ENCODE measurements around the gene GIGYF2.

GIGYF2 gene

DNA sequence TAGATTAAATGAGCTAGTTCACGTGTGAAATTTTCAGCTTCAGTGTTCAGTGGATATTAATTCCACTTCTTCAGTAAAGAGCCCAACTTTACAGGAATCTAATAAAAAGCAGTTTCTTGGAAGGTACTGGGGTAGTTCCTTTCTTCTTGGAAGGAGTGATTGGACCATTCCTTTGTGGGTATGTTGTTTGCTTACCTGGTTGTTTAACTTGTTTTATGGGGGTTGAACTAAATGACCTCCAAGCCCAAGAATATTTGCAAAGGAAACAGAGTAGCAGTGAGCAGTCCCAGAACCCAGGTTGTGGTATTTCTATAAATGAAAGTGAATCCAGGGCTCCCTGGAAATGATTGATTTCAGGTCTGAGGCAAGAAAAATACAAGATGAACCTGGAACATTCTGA, 47.8 kb downstream of the GIGYF2 start:
- POLR2A ChIA-PET (ENCODE audit: low non-redundant PET), result no interaction called here
- CTCF ChIA-PET, result no interaction called here
- H3K27ac ChIP-seq, result no peak overlapping the region
- no peak for DNase-seq (ENCODE audit: low spot score)
- no peak for TF ChIP-seq CTCF (conservative IDR thresholded peaks at IDR 0.05; ENCODE audit: low read depth)

GRCh38 chr2:232748038-232748437, 50.9 kb downstream of the GIGYF2 start:
- CTCF ChIA-PET, result no interaction called here
- DNase-seq (ENCODE audit: low spot score), result no peak
- POLR2A ChIA-PET (ENCODE audit: low non-redundant PET), result no interaction called here
- no peak for TF ChIP-seq CTCF (conservative IDR thresholded peaks at IDR 0.05; ENCODE audit: low read depth)
- H3K27ac ChIP-seq, result no peak overlapping the region

DNA sequence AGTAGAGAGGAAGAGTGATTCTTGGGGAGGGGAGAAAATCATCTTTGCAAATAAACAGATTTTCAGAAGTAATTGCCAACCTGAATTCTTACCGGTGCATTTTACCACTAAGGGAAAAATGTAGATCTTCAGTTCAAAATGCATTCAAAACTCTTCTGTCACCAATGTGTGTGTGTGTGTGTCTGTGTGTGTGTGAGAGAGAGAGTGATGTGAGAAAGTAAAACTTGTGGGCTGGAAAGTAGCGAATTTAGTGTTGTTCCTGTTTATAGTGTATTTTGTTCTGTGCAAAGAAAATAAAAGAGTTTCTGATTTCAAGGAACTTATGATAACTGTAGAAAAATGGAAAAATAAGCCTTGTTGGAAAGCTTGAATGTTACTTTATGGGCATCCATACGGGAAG, 52.2 kb downstream of the GIGYF2 start:
- DNase-seq (ENCODE audit: low spot score), result no peak
- TF ChIP-seq CTCF (conservative IDR thresholded peaks at IDR 0.05; ENCODE audit: low read depth), result no peak
- CTCF ChIA-PET, result interaction anchor here (0.7 kb wide), 1 partner anchor 1244 kb away, joined by 3 read pairs; no protein-coding TSS in a partner anchor
- POLR2A ChIA-PET (ENCODE audit: low non-redundant PET), result no interaction called here
- no peak overlapping the region for H3K27ac ChIP-seq

DNA sequence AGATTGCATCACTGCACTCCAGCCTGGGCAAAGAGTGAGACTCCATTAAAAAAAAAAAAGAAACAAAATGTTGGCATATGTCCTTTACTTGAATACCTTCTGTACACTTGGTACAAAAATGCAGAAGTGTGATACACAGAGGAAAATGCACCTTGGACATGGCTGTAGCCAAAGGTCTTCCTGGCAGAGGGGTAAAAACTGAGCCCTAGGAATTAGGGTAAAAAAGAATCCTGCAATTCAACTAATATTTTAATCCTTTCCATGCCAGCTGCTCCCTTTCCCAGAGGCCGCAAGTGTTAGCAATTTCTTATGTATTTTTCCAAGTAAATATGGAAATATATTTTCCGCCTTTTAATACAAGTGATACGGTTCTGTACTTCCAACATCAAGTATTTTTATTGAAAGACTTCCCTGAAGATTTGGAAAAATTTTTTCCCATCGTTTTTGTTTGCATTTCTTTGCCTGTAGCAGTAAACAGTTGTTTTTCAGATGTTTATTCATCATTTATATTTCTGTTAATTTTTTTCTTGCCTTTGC, 53.1 kb downstream of the GIGYF2 start:
- POLR2A ChIA-PET (ENCODE audit: low non-redundant PET), result no interaction called here
- CTCF ChIA-PET, result interaction anchor here (0.6 to 0.9 kb wide), 3 partner anchors 28 to 1245 kb away, joined by 3 to 4 read pairs (median 3); no protein-coding TSS in a partner anchor
- no peak for DNase-seq (ENCODE audit: low spot score)
- TF ChIP-seq CTCF (conservative IDR thresholded peaks at IDR 0.05; ENCODE audit: low read depth), result no peak
- H3K27ac ChIP-seq, result no peak overlapping the region

DNA sequence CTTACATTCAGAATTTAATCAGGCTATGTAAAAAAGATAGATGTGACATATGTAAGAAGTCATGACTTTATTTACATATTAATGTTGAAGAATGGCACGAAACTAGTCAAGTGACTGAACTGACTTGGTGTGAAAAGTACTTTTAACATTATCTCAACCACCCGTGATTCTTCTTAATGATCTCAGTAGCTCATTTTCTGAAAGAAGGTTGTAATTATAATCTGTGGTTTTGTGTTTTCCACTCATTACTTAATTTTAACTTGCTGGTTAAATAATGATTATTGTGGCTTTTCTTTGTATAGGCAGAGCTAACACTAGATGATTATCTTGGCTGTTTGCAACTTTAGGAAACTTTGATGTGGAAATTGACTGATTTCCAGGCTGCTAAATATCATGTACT, 60.8 kb downstream of the GIGYF2 start:
- TF ChIP-seq CTCF (conservative IDR thresholded peaks at IDR 0.05; ENCODE audit: low read depth), result no peak
- DNase-seq (ENCODE audit: low spot score), result no peak
- CTCF ChIA-PET, result interaction anchor here (0.6 kb wide), 1 partner anchor 58 kb away, joined by 3 read pairs; no protein-coding TSS in a partner anchor
- no peak overlapping the region for H3K27ac ChIP-seq
- POLR2A ChIA-PET (ENCODE audit: low non-redundant PET), result no interaction called here

- peak; percentile 35 for DNase-seq (ENCODE audit: low spot score)
- CTCF ChIA-PET, result interaction anchor here (0.7 to 1.2 kb wide), 2 partner anchors 504 to 687 kb away, joined by 3 read pairs; no protein-coding TSS in a partner anchor
- POLR2A ChIA-PET (ENCODE audit: low non-redundant PET), result no interaction called here
- TF ChIP-seq CTCF (conservative IDR thresholded peaks at IDR 0.05; ENCODE audit: low read depth), result peak; percentile 71
- no peak overlapping the region for H3K27ac ChIP-seq
Measured at GRCh38 chr2:232761301-232761907, 64.3 kb downstream of the GIGYF2 start.

All from RWPE1 (cell line).